Neutrophil (primary cell): Measurements from ENCODE around the gene TAS1R3.
A peak's percentile ranks its signal among the peaks of the same experiment; 100 is the strongest.

Experiments
- H3K27ac ChIP-seq: fragments of 200-600 bp; sonication (generic); 2 replicates; pipeline ENCODE4 v1.5.1; 2016; ENCODE audit warnings: mild to moderate bottlenecking, moderate library complexity
- H3K27me3 ChIP-seq: fragments of 200-600 bp; sonication (generic); 2 replicates; pipeline ENCODE4 v1.6.0; 2016; ENCODE audit warnings: mild to moderate bottlenecking
- H3K36me3 ChIP-seq: fragments of 200-600 bp; sonication (generic); 2 replicates; pipeline ENCODE4 v1.5.1; 2017
- H3K4me1 ChIP-seq, 2 experiments: fragments of 200-600 bp in 1 of 2; sonication (generic) in 1 of 2; 1 replicate in 1 of 2; 2 replicates in 1 of 2; pipeline versions ENCODE4 v1.5.1 to v1.6.1; 2013 to 2016; ENCODE audit warnings: low read depth in 1 of 2, low read length in 1 of 2, mild to moderate bottlenecking in 1 of 2, moderate library complexity in 1 of 2; ENCODE audit not compliant: control insufficient read depth in 1 of 2, insufficient read depth in 1 of 2
- H3K4me3 ChIP-seq, 2 experiments: fragments of 200-600 bp in 1 of 2; sonication (generic) in 1 of 2; 1 replicate in 1 of 2; 2 replicates in 1 of 2; pipeline ENCODE4 v1.5.1; 2013 to 2016; ENCODE audit warnings: low read depth in 1 of 2, low read length in 1 of 2, mild to moderate bottlenecking in 1 of 2, moderate library complexity in 1 of 2
- H3K9me3 ChIP-seq: fragments of 200-600 bp; sonication (generic); 2 replicates; pipeline ENCODE4 v1.5.1; 2016
- TF ChIP-seq, protein P1 (sequence below): fragments of 200-600 bp; sonication (generic); IDR thresholded peaks from 2 replicates; pipeline ENCODE4 v1.5.1; 2016; ENCODE audit warnings: antibody characterized with exemption

Gene TAS1R3

GRCh38 chr1:1308756-1309250 is 22.3 kb upstream of the TAS1R3 start:
- TF ChIP-seq, protein P1, sequence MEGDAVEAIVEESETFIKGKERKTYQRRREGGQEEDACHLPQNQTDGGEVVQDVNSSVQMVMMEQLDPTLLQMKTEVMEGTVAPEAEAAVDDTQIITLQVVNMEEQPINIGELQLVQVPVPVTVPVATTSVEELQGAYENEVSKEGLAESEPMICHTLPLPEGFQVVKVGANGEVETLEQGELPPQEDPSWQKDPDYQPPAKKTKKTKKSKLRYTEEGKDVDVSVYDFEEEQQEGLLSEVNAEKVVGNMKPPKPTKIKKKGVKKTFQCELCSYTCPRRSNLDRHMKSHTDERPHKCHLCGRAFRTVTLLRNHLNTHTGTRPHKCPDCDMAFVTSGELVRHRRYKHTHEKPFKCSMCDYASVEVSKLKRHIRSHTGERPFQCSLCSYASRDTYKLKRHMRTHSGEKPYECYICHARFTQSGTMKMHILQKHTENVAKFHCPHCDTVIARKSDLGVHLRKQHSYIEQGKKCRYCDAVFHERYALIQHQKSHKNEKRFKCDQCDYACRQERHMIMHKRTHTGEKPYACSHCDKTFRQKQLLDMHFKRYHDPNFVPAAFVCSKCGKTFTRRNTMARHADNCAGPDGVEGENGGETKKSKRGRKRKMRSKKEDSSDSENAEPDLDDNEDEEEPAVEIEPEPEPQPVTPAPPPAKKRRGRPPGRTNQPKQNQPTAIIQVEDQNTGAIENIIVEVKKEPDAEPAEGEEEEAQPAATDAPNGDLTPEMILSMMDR, result no peak
- no peaks in the 10 kb centered on the region for H3K9me3 ChIP-seq
- H3K27ac ChIP-seq, result peak overlapping the region; percentile 99
- H3K36me3 ChIP-seq, result peaks cover 40% of the 10 kb centered on the region
- peaks cover 4% of the 10 kb centered on the region for H3K27me3 ChIP-seq
- peak overlapping the region; percentile 82 to 98 for H3K4me3 ChIP-seq
- peaks cover 37 to 43% of the 10 kb centered on the region in 2 experiments for H3K4me1 ChIP-seq

GRCh38 chr1:1309251-1310108 is 21.6 kb upstream of the TAS1R3 start:
- Histone ChIP-seq H3K4me3 (peak overlapping the region; percentile 82 to 98), H3K9me3 (no peaks in the 10 kb centered on the region), H3K27me3 (peaks cover 4% of the 10 kb centered on the region), H3K4me1 (peaks cover 37 to 42% of the 10 kb centered on the region in 2 experiments), H3K27ac (peak overlapping the region; percentile 99), H3K36me3 (peaks cover 47% of the 10 kb centered on the region)
- TF ChIP-seq, protein P1, result no peak

DNA sequence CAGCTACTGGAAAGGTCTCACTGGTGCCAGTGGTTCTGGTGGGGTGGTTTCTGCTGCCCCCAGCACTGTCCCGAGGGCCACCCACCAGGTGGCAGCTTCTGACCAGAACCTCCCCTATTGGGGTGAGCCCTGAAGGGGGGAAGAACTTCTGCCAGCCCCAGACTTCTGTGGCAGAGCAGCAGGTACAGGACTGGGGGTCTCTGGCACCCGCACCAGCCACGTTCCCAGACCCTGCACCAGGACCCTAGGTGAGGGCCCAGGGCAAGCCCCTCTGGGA is 21.0 kb upstream of the TAS1R3 start:
- Histone ChIP-seq H3K27me3 (peaks cover 4% of the 10 kb centered on the region), H3K36me3 (peaks cover 53% of the 10 kb centered on the region), H3K9me3 (no peaks in the 10 kb centered on the region), H3K27ac (no peak overlapping the region), H3K4me3 (no peak overlapping the region), H3K4me1 (peaks cover 33 to 36% of the 10 kb centered on the region in 2 experiments)
- TF ChIP-seq, protein P1, result no peak

DNA sequence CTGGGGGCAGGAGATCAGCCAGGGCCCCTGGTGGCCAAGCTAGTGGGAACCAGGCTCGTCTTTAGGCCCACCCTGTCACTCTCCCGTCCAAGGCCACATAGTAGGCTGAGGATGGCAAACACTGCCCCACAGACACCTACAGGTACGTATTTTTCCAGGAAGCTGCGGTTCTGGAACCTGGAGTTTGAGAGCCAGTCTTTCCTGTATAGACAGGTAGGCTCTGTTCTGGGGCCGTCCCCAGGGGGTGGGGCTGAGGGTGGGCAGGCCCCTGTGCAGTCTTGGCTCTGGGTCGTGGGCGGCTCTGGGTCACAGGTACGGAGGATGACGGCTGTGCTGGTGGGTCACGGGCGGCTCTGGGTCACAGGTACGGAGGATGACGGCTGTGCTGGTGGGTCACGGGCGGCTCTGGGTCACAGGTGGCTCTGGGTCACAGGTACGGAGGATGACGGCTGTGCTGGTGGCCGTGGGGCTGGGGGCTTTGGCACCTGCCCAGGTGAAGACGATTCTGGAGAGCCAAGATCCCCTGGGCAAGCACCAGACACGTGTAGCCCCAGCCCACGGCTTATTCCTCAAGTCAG is 20.5 kb upstream of the TAS1R3 start:
- peaks cover 28 to 31% of the 10 kb centered on the region in 2 experiments for H3K4me1 ChIP-seq
- TF ChIP-seq, protein P1, result no peak
- H3K27ac ChIP-seq, result no peak overlapping the region
- H3K36me3 ChIP-seq, result peaks cover 56% of the 10 kb centered on the region
- no peaks in the 10 kb centered on the region for H3K9me3 ChIP-seq
- H3K4me3 ChIP-seq, result no peak overlapping the region
- H3K27me3 ChIP-seq, result peaks cover 4% of the 10 kb centered on the region

DNA sequence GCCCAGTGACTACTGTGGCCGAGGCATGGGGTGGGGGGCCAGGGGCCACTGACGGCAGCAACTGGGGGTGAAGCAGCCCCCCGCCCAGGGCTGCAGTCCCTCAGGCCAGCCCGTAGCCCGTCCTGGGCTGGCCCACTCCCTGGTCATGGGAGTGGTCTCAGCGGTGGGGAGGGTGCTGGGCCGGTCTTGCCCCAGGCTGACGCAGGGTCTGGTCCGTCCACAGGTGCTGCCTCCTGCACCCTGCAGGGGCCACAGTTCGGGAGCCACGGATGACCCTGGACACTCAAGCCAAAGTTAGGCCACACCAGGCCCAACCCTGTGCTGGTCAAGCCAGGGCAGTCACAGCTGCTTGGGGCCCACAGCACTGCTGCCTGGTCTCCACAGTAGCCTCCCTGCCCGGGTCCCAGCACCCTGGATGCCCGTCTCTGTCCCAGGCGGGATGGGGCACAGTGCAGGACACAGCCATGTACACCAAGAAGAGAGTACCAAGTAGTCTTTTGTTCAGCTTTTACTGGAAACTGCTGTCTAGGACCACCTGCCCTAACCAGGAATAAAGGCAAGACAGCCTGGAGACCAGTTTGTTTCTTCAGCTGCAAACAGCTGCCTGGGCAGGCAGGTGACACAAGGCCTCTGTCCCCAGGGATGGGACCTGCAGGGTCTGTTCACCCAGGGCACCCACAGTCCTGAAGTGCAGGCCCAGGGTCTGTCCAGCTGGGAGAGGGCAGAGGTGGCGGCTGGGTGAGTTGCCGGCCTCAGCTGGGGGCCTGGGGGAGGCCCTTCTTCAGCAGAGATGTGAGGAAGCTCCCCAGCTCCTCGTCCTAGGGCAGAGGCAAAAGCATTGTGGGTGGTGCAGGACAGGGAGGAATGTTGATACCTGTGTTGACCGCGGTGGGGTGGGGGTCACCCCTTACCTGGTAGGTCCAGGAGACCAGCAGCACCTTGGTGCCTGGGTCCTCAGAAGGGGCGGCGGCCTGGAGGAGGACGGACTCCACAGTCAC is 19.7 kb upstream of the TAS1R3 start:
- TF ChIP-seq, protein P1, result no peak
- H3K36me3 ChIP-seq, result peaks cover 64% of the 10 kb centered on the region
- H3K4me1 ChIP-seq, result peaks cover 19 to 22% of the 10 kb centered on the region in 2 experiments
- peaks cover 4% of the 10 kb centered on the region for H3K27me3 ChIP-seq
- no peak overlapping the region for H3K27ac ChIP-seq
- no peak overlapping the region for H3K4me3 ChIP-seq
- no peaks in the 10 kb centered on the region for H3K9me3 ChIP-seq
